HG02763 (cell line): ENCODE results near the gene NIBAN1.

ENCODE experiments used
- ATAC-seq: cut with Tn5 transposase; IDR thresholded peaks from one replicate; pipeline ENCODE4 v1.9.1; 2021; ENCODE audit warnings: mild to moderate bottlenecking, moderate library complexity; ENCODE audit not compliant: unreplicated experiment

The NIBAN1 gene

GRCh38 chr1:184947497-184948256 lies 26.6 kb downstream of the NIBAN1 start:
- no peak for ATAC-seq

GRCh38 chr1:184945678-184946412 lies 28.5 kb downstream of the NIBAN1 start:
- ATAC-seq: peak; percentile 45

- peak; percentile 59 for ATAC-seq
These were observed 29.3 kb downstream of the NIBAN1 start for GRCh38 chr1:184945029-184945428.

- ATAC-seq: no peak
These were observed 30.3 kb downstream of the NIBAN1 start for GRCh38 chr1:184943998-184944397.

- peak; percentile 40 for ATAC-seq
These were observed 32.6 kb downstream of the NIBAN1 start for GRCh38 chr1:184941735-184942134.

- ATAC-seq: no peak
These were observed 32.9 kb downstream of the NIBAN1 start for GRCh38 chr1:184941410-184941733.

GRCh38 chr1:184940694-184941409 lies 33.5 kb downstream of the NIBAN1 start:
- ATAC-seq: no peak

GRCh38 chr1:184940226-184940625 lies 34.1 kb downstream of the NIBAN1 start:
- no peak for ATAC-seq

- ATAC-seq: no peak
These were observed 36.6 kb downstream of the NIBAN1 start for GRCh38 chr1:184937729-184938128.

- no peak for ATAC-seq
These were observed 38.1 kb downstream of the NIBAN1 start for GRCh38 chr1:184935920-184936798.

- ATAC-seq: no peak
These were observed 40.4 kb downstream of the NIBAN1 start for GRCh38 chr1:184933944-184934343.

- ATAC-seq: no peak
These were observed 42.0 kb downstream of the NIBAN1 start for GRCh38 chr1:184932319-184932718.

GRCh38 chr1:184931566-184931965 lies 42.7 kb downstream of the NIBAN1 start:
- no peak for ATAC-seq

- ATAC-seq: no peak
These were observed 43.7 kb downstream of the NIBAN1 start for GRCh38 chr1:184930645-184931044.

- ATAC-seq: no peak
These were observed 44.1 kb downstream of the NIBAN1 start for GRCh38 chr1:184930232-184930631.

- ATAC-seq: no peak
These were observed 44.6 kb downstream of the NIBAN1 start for GRCh38 chr1:184929711-184930202.

- no peak for ATAC-seq
These were observed 45.9 kb downstream of the NIBAN1 start for GRCh38 chr1:184928394-184928793.
